ENCODE measurements around the gene HPCA. TPM values are rescaled to one million over a fixed set of nuclear protein-coding genes. Genes with fewer than 3 reads are reported as not detected.

The HPCA gene
- total RNA-seq, 4 donors from 2014 or later: not detected

GRCh38 chr1:32892368-32893197, 6.3 kb downstream of the HPCA start:
- intact Hi-C loops (cut with DNase I): no loop called here
- Histone ChIP-seq H3K4me3 (peak overlapping the region; percentile 27 to 70 (median 44)), H3K36me3 (peaks cover 0 to 21% (median 0%) of the 10 kb centered on the region in 3 donors), H3K27me3 (peaks cover 0 to 70% (median 2%) of the 10 kb centered on the region in 4 donors), H3K27ac (no peak overlapping the region), H3K9me3 (no peaks in the 10 kb centered on the region), H3K4me1 (peaks cover 10 to 19% (median 13%) of the 10 kb centered on the region in 3 donors)
- DNase-seq: no peak
- TF ChIP-seq CTCF (IDR thresholded peaks at IDR 0.05) (peak in 5 of 6 experiments; percentile 4 to 60 (median 42)), POLR2A (IDR thresholded peaks at IDR 0.05) (no peak)
- 45 to 47% methylated on average over 21 of the region's 49 CpGs for WGBS, 2 donors

GRCh38 chr1:32893198-32894018, 7.1 kb downstream of the HPCA start:
- peaks cover 0 to 21% (median 0%) of the 10 kb centered on the region in 3 donors for H3K36me3 ChIP-seq
- peak overlapping the region; percentile 27 to 70 (median 44) for H3K4me3 ChIP-seq
- peak overlapping the region in 1 of 4 donors; percentile 34 for H3K27ac ChIP-seq
- peaks cover 10 to 19% (median 13%) of the 10 kb centered on the region in 3 donors for H3K4me1 ChIP-seq
- intact Hi-C loops (cut with DNase I): no loop called here
- DNase-seq: no peak
- H3K27me3 ChIP-seq: peaks cover 0 to 62% (median 2%) of the 10 kb centered on the region in 4 donors
- H3K9me3 ChIP-seq: no peaks in the 10 kb centered on the region
- whole genome bisulfite sequencing, 2 donors: 10% methylated on average over 2 of the region's 58 CpGs; no CpG with 5 or more reads in 1 of the 2 donors
- TF ChIP-seq POLR2A (IDR thresholded peaks at IDR 0.05) (no peak), CTCF (IDR thresholded peaks at IDR 0.05) (peak in 2 of 6 experiments; percentile 2 to 9)

GRCh38 chr1:32894019-32894600, 7.8 kb downstream of the HPCA start:
- peaks cover 0 to 55% (median 2%) of the 10 kb centered on the region in 4 donors for H3K27me3 ChIP-seq
- H3K4me3 ChIP-seq: peak overlapping the region in 2 of 4 donors; percentile 39 to 70
- H3K36me3 ChIP-seq: peaks cover 0 to 21% (median 0%) of the 10 kb centered on the region in 3 donors
- H3K4me1 ChIP-seq: peaks cover 10 to 19% (median 13%) of the 10 kb centered on the region in 3 donors
- H3K27ac ChIP-seq: no peak overlapping the region
- no peaks in the 10 kb centered on the region for H3K9me3 ChIP-seq
- no peak for TF ChIP-seq POLR2A (IDR thresholded peaks at IDR 0.05)
- TF ChIP-seq CTCF (IDR thresholded peaks at IDR 0.05): no peak
- intact Hi-C loops (cut with DNase I): no loop called here
- DNase-seq: no peak
- 64 to 87% methylated on average over 4 to 5 of the region's 8 CpGs for WGBS, 2 donors

- intact Hi-C loops (cut with DNase I): no loop called here
- WGBS, 2 donors: 90% methylated on average over 2 of the region's 6 CpGs; no CpG with 5 or more reads in 1 of the 2 donors
Measured at GRCh38 chr1:32894681-32895080, 8.4 kb downstream of the HPCA start.

More at GRCh38 chr1:32894681-32895080, 8.4 kb downstream of the HPCA start:
- H3K9me3 ChIP-seq: no peaks in the 10 kb centered on the region
- peaks cover 10 to 22% (median 13%) of the 10 kb centered on the region in 3 donors for H3K4me1 ChIP-seq
- no peak overlapping the region for H3K27ac ChIP-seq
- H3K27me3 ChIP-seq: peaks cover 0 to 50% (median 2%) of the 10 kb centered on the region in 4 donors
- H3K4me3 ChIP-seq: no peak overlapping the region
- no peak for DNase-seq
- H3K36me3 ChIP-seq: peaks cover 0 to 21% (median 0%) of the 10 kb centered on the region in 3 donors
- TF ChIP-seq CTCF (IDR thresholded peaks at IDR 0.05) (no peak), POLR2A (IDR thresholded peaks at IDR 0.05) (no peak)

Measured in esophagus squamous epithelium (tissue), 5 donors.